ENCODE data around the gene CDH11.

GRCh38 chr16:65049679-65050078, 72.2 kb downstream of the CDH11 start:
- TF ChIP-seq EP300 (IDR thresholded peaks at IDR 0.05; ENCODE audit: borderline replicate concordance) (no peak), CREB1 (IDR thresholded peaks at IDR 0.05; ENCODE audit: low read depth) (no peak), TAF1 (IDR thresholded peaks at IDR 0.05; ENCODE audit: low read depth) (no peak), RAD21 (IDR thresholded peaks at IDR 0.05; ENCODE audit: low read depth) (no peak), ZBTB7A (IDR thresholded peaks at IDR 0.05; ENCODE audit: low read depth) (no peak), CEBPB (IDR thresholded peaks at IDR 0.05) (no peak)
- TF ChIP-seq, protein P1, sequence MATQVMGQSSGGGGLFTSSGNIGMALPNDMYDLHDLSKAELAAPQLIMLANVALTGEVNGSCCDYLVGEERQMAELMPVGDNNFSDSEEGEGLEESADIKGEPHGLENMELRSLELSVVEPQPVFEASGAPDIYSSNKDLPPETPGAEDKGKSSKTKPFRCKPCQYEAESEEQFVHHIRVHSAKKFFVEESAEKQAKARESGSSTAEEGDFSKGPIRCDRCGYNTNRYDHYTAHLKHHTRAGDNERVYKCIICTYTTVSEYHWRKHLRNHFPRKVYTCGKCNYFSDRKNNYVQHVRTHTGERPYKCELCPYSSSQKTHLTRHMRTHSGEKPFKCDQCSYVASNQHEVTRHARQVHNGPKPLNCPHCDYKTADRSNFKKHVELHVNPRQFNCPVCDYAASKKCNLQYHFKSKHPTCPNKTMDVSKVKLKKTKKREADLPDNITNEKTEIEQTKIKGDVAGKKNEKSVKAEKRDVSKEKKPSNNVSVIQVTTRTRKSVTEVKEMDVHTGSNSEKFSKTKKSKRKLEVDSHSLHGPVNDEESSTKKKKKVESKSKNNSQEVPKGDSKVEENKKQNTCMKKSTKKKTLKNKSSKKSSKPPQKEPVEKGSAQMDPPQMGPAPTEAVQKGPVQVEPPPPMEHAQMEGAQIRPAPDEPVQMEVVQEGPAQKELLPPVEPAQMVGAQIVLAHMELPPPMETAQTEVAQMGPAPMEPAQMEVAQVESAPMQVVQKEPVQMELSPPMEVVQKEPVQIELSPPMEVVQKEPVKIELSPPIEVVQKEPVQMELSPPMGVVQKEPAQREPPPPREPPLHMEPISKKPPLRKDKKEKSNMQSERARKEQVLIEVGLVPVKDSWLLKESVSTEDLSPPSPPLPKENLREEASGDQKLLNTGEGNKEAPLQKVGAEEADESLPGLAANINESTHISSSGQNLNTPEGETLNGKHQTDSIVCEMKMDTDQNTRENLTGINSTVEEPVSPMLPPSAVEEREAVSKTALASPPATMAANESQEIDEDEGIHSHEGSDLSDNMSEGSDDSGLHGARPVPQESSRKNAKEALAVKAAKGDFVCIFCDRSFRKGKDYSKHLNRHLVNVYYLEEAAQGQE (IDR thresholded peaks at IDR 0.05; ENCODE audit: low read depth), result no peak
- TF ChIP-seq, protein P2, sequence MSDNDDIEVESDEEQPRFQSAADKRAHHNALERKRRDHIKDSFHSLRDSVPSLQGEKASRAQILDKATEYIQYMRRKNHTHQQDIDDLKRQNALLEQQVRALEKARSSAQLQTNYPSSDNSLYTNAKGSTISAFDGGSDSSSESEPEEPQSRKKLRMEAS (IDR thresholded peaks at IDR 0.05), result no peak

Measured in Ishikawa (cell line).